ENCODE data around the gene IL17REL.
"Not testable (repeated sequence)": the region's sequence is repeated elsewhere in the genome, so short reads cannot be mapped to it uniquely, and the experiment has no call there.

The IL17REL gene

DNA sequence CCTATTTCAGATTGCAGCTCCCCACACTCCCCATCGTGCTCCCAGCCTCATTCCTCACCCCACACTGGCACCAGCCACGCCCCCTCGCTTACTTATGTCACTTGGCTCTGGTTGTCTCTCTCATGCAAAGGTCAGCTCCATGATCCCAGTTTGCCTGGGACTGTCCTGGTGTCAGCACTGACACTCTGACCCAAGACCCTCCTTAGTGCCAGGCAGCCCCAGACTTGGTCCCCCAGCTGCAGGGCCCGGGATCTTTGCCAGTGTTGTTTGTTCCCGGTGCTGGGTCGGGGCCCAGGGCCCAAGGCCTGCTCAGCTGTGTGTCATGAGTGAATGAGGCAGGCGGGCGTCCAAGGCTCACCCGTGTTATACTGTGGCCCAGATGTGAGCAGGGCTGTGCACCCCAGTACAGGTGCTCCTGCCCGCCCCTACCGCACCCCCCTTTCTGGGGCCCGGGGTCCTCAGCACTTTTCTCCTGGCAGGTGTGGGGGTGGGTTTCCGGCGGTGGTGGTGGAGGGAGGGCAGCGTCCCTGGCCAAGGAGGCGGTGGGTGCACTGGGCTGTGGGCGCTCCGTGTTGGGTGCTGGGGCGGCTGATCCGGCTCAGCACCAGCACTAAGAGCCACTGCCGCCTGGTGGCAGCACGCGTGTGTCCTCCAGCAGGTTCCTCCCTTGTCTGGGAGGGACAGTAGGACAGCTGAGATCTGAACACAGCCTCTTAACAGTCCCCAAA, 19.5 kb downstream of the IL17REL start:
- peak in 1 of 2 experiments; percentile 67 for DNase-seq (ENCODE audit: low read depth in 1 of 2, low spot score in 1 of 2)
- Histone ChIP-seq H3K4me3 (replicated peaks; ENCODE audit: insufficient read depth, low read length) (no peak overlapping the region), H3K27me3 (ENCODE audit: insufficient read depth, poor library complexity, severe bottlenecking) (no peaks in the 10 kb centered on the region), H3K27ac (replicated peaks) (no peak overlapping the region)
- TF ChIP-seq, protein P1, sequence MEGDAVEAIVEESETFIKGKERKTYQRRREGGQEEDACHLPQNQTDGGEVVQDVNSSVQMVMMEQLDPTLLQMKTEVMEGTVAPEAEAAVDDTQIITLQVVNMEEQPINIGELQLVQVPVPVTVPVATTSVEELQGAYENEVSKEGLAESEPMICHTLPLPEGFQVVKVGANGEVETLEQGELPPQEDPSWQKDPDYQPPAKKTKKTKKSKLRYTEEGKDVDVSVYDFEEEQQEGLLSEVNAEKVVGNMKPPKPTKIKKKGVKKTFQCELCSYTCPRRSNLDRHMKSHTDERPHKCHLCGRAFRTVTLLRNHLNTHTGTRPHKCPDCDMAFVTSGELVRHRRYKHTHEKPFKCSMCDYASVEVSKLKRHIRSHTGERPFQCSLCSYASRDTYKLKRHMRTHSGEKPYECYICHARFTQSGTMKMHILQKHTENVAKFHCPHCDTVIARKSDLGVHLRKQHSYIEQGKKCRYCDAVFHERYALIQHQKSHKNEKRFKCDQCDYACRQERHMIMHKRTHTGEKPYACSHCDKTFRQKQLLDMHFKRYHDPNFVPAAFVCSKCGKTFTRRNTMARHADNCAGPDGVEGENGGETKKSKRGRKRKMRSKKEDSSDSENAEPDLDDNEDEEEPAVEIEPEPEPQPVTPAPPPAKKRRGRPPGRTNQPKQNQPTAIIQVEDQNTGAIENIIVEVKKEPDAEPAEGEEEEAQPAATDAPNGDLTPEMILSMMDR (IDR thresholded peaks at IDR 0.05; ENCODE audit: insufficient read depth, low read length): peak; percentile 67
- TF ChIP-seq, protein P2, sequence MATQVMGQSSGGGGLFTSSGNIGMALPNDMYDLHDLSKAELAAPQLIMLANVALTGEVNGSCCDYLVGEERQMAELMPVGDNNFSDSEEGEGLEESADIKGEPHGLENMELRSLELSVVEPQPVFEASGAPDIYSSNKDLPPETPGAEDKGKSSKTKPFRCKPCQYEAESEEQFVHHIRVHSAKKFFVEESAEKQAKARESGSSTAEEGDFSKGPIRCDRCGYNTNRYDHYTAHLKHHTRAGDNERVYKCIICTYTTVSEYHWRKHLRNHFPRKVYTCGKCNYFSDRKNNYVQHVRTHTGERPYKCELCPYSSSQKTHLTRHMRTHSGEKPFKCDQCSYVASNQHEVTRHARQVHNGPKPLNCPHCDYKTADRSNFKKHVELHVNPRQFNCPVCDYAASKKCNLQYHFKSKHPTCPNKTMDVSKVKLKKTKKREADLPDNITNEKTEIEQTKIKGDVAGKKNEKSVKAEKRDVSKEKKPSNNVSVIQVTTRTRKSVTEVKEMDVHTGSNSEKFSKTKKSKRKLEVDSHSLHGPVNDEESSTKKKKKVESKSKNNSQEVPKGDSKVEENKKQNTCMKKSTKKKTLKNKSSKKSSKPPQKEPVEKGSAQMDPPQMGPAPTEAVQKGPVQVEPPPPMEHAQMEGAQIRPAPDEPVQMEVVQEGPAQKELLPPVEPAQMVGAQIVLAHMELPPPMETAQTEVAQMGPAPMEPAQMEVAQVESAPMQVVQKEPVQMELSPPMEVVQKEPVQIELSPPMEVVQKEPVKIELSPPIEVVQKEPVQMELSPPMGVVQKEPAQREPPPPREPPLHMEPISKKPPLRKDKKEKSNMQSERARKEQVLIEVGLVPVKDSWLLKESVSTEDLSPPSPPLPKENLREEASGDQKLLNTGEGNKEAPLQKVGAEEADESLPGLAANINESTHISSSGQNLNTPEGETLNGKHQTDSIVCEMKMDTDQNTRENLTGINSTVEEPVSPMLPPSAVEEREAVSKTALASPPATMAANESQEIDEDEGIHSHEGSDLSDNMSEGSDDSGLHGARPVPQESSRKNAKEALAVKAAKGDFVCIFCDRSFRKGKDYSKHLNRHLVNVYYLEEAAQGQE (IDR thresholded peaks at IDR 0.05; ENCODE audit: insufficient replicate concordance, low read depth): no peak

DNA sequence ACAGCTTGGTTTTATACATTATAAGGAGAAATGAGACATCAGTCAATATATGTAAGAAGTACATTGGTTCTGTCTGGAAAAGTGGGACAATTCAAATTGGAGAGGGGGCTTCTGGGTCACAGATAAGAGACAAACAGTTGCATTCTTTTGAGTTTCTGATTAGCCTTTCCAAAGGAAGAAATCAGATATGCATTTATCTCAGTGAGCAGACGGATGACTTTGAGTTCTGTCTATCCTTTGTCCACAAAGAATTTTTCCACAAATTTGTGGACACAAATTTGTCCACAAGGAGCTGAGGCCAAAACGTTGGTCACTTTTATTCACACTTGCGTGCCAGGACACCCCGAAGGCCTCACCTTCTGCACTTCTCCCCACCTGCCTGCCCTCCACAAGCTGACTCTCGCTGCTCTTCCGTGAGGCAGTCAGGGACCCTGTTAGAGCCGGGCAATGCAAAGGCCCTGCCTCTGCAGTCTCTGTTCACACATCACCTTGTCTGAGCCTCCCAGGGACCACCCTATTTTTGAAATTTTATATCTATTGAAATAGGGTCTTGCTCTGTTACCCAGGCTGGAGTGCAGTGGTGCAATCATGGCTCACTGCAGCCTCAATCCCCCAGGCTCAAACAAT, 20.5 kb downstream of the IL17REL start:
- H3K4me3 ChIP-seq (replicated peaks; ENCODE audit: insufficient read depth, low read length): no peak overlapping the region
- no peaks in the 10 kb centered on the region for H3K27me3 ChIP-seq (ENCODE audit: insufficient read depth, poor library complexity, severe bottlenecking)
- no peak overlapping the region for H3K27ac ChIP-seq (replicated peaks)
- no peak for DNase-seq (ENCODE audit: low read depth in 1 of 2, low spot score in 1 of 2)
- TF ChIP-seq, protein P1 (IDR thresholded peaks at IDR 0.05; ENCODE audit: insufficient read depth, low read length): no peak
- TF ChIP-seq POLR2AphosphoS5 (IDR thresholded peaks at IDR 0.05; ENCODE audit: low read depth): no peak
- TF ChIP-seq SPI1 (IDR thresholded peaks at IDR 0.05; ENCODE audit: borderline replicate concordance, low read depth): no peak
- TF ChIP-seq, protein P2 (IDR thresholded peaks at IDR 0.05; ENCODE audit: insufficient replicate concordance, low read depth): no peak
- no peak for TF ChIP-seq GABPA (IDR thresholded peaks at IDR 0.05; ENCODE audit: low read depth)

DNA sequence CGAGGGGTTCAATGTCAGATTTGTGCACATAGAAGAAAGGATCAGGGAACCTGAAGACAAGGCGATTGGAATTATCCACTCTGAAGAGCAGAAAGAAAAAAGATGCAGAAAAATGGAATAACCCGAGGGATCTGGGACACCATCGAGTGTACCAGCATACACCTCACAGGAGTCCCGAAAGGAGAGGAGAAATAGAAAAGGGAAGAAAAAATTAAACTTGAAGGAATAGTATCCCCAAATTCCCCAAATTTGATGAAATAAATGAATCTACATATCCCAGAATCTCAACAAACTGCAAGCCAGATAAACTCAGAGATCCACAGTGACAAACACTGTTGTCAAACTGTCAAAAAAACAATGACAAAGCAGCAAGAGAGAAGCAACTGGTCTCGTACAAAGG, 21.4 kb downstream of the IL17REL start:
- no peak for DNase-seq (ENCODE audit: low read depth in 1 of 2, low spot score in 1 of 2)
- H3K27ac ChIP-seq (replicated peaks): no peak overlapping the region
- no peak overlapping the region for H3K4me3 ChIP-seq (replicated peaks; ENCODE audit: insufficient read depth, low read length)
- H3K27me3 ChIP-seq (ENCODE audit: insufficient read depth, poor library complexity, severe bottlenecking): no peaks in the 10 kb centered on the region
- TF ChIP-seq GABPA (IDR thresholded peaks at IDR 0.05; ENCODE audit: low read depth) (no peak), SPI1 (IDR thresholded peaks at IDR 0.05; ENCODE audit: borderline replicate concordance, low read depth) (no peak), POLR2AphosphoS5 (IDR thresholded peaks at IDR 0.05; ENCODE audit: low read depth) (no peak)
- TF ChIP-seq, protein P1 (IDR thresholded peaks at IDR 0.05; ENCODE audit: insufficient read depth, low read length): no peak
- TF ChIP-seq, protein P2 (IDR thresholded peaks at IDR 0.05; ENCODE audit: insufficient replicate concordance, low read depth): no peak

DNA sequence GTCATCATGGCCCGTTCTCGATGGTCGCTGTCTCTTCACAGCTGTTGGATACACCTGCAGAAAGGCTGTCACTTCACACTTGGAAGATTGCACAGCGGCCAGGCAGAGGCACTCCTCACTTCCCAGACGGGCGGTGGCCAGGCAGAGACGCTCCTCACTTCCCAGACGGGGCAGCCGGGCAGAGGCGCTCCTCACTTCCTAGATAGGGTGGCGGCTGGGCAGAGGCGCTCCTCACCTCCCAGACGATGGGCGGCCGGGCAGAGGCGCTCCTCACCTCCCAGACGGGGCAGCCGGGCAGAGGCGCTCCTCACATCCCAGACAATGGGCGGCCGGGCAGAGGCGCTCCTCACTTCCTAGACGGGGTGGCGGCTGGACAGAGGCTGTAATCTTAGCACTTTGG, 22.7 kb downstream of the IL17REL start:
- not testable (repeated sequence) for H3K4me3 ChIP-seq (replicated peaks; ENCODE audit: insufficient read depth, low read length); DNase-seq (ENCODE audit: low read depth in 1 of 2, low spot score in 1 of 2); H3K27ac ChIP-seq (replicated peaks); H3K27me3 ChIP-seq (ENCODE audit: insufficient read depth, poor library complexity, severe bottlenecking)

All from HL-60 (cell line).